CD14-positive monocyte (primary cell): Measurements from ENCODE around the gene TULP3. TPM values are rescaled to one million over a fixed set of nuclear protein-coding genes. Genes with fewer than 3 reads are reported as not detected.

ENCODE experiments used
- DNase-seq, 3 donors: peaks; one replicate each; pipeline ENCODE4 v3.0.0-alpha.2; 2011 to 2022
- H2AFZ ChIP-seq: 2 replicates; pipeline ENCODE4 v1.6.0; 2012; ENCODE audit warnings: mild to moderate bottlenecking, low read depth, low read length, inconsistent platforms; ENCODE audit not compliant: insufficient read depth, poor library complexity, severe bottlenecking
- H3K27ac ChIP-seq, 2 donors: 1 replicate in 1 of 2; 2 replicates in 1 of 2; pipeline ENCODE4 v1.5.1; 2012 to 2013; ENCODE audit warnings: low read length in 2 of 2, control low read depth in 1 of 2, inconsistent platforms in 1 of 2, low read depth in 1 of 2, mild to moderate bottlenecking in 1 of 2
- H3K27me3 ChIP-seq, 2 donors: one replicate each; pipeline versions ENCODE4 v1.6.0 to v1.6.1; 2011 to 2013; ENCODE audit warnings: low read length in 2 of 2; ENCODE audit not compliant: control insufficient read depth in 2 of 2, insufficient read depth in 2 of 2
- H3K36me3 ChIP-seq, 2 donors: replicated peaks in 1 of 2; 1 replicate in 1 of 2; 2 replicates in 1 of 2; pipeline versions ENCODE4 v1.5.1 to v1.6.1; 2012 to 2013; ENCODE audit warnings: low read length in 2 of 2, control low read depth in 1 of 2, inconsistent platforms in 1 of 2, mild to moderate bottlenecking in 1 of 2; ENCODE audit not compliant: insufficient read depth in 2 of 2, control insufficient read depth in 1 of 2
- H3K4me1 ChIP-seq, 2 donors: 1 replicate in 1 of 2; 2 replicates in 1 of 2; pipeline versions ENCODE4 v1.5.1 to v1.6.1; 2012 to 2013; ENCODE audit warnings: low read length in 2 of 2, control low read depth in 1 of 2, inconsistent platforms in 1 of 2, mild to moderate bottlenecking in 1 of 2, moderate library complexity in 1 of 2; ENCODE audit not compliant: insufficient read depth in 2 of 2, control insufficient read depth in 1 of 2
- H3K4me2 ChIP-seq: replicated peaks from 2 replicates; pipeline ENCODE3; 2012; ENCODE audit warnings: low read length, moderate library complexity, mild to moderate bottlenecking; ENCODE audit not compliant: poor library complexity, severe bottlenecking; ENCODE audit errors: extremely low read depth
- H3K4me3 ChIP-seq, 3 experiments: fragments of 200-600 bp in 1 of 3; sonication (generic) in 1 of 3; replicated peaks in 1 of 3; 1 replicate in 2 of 3; 2 replicates in 1 of 3; pipeline ENCODE4 v1.5.1; 2011 to 2013; ENCODE audit warnings: low read length in 3 of 3, mild to moderate bottlenecking in 3 of 3, control low read depth in 2 of 3, low read depth in 2 of 3, inconsistent platforms in 1 of 3, moderate library complexity in 1 of 3
- H3K79me2 ChIP-seq: 2 replicates; pipeline ENCODE4 v1.6.0; 2012; ENCODE audit warnings: mild to moderate bottlenecking, control low read depth, inconsistent platforms, low read length, moderate library complexity; ENCODE audit not compliant: insufficient read depth
- H3K9ac ChIP-seq: 2 replicates; pipeline ENCODE4 v1.6.0; 2017; ENCODE audit warnings: low read length, mild to moderate bottlenecking; ENCODE audit not compliant: insufficient read depth, poor library complexity, severe bottlenecking
- H3K9me3 ChIP-seq, 2 donors: replicated peaks in 1 of 2; 1 replicate in 1 of 2; 2 replicates in 1 of 2; pipeline versions ENCODE4 v1.5.1 to v1.6.1; 2012 to 2013; ENCODE audit warnings: low read length in 2 of 2, control low read depth in 1 of 2; ENCODE audit not compliant: control insufficient read depth in 1 of 2, insufficient read depth in 1 of 2
- H4K20me1 ChIP-seq: 2 replicates; pipeline ENCODE4 v1.6.0; 2012; ENCODE audit warnings: mild to moderate bottlenecking, low read length, control low read depth, moderate library complexity; ENCODE audit not compliant: insufficient read depth
- H3K27ac Mint-ChIP-seq, 7 donors: one replicate each; pipeline ENCODE4 v1.8.0; 2020; ENCODE audit warnings: mild to moderate bottlenecking in 7 of 7, mixed read lengths in 7 of 7, moderate library complexity in 6 of 7, inconsistent platforms in 2 of 7
- H3K27me3 Mint-ChIP-seq, 3 donors: one replicate each; pipeline ENCODE4 v1.8.0; 2021 to 2022; ENCODE audit warnings: low read depth in 3 of 3, mild to moderate bottlenecking in 3 of 3, mixed read lengths in 3 of 3, moderate library complexity in 3 of 3, inconsistent platforms in 1 of 3
- H3K36me3 Mint-ChIP-seq, 2 donors: one replicate each; pipeline ENCODE4 v1.8.0; 2020; ENCODE audit warnings: mixed read lengths in 2 of 2, inconsistent platforms in 1 of 2, mild to moderate bottlenecking in 1 of 2
- H3K4me1 Mint-ChIP-seq: one replicate; pipeline ENCODE4 v1.8.0; 2020; ENCODE audit warnings: mild to moderate bottlenecking, mixed read lengths
- H3K4me3 Mint-ChIP-seq, 2 donors: one replicate each; pipeline ENCODE4 v1.8.0; 2020; ENCODE audit warnings: mild to moderate bottlenecking in 2 of 2, mixed read lengths in 2 of 2, moderate library complexity in 1 of 2
- H3K9me3 Mint-ChIP-seq, 7 donors: one replicate each; pipeline ENCODE4 v1.8.0; 2020 to 2022; ENCODE audit warnings: mixed read lengths in 7 of 7, mild to moderate bottlenecking in 6 of 7, moderate library complexity in 6 of 7, inconsistent platforms in 2 of 7
- CTCF ChIP-seq: fragments of 200-600 bp; IDR thresholded peaks from one replicate; pipeline ENCODE4 v1.8.0; 2022; ENCODE audit warnings: antibody characterized with exemption, mild to moderate bottlenecking
- WGBS: methylation state at CpG from one replicate; pipeline ENCODE4 v1.1.5; 2013; ENCODE audit warnings: missing lambda C conversion rate; ENCODE audit not compliant: insufficient coverage; 5-methylcytosine and 5-hydroxymethylcytosine counted together
- intact Hi-C, 2 donors: fragments of 100-400 bp; cut with micrococcal nuclease; formaldehyde crosslinking; loops; one replicate each; pipeline versions ENCODE4 v1.15.0 to v1.15.1; 2023
- polyA plus RNA-seq, 3 donors: library from polyadenylated mRNA; depleted of rRNA in 1 of 3; unstranded in 2 of 3; stranded (reverse) in 1 of 3; fragments of 300-500 nt in 2 of 3; fragments of >200 nt in 1 of 3; fragmentation: Illumina TruSeq in 2 of 3; gene quantifications; 1 replicate in 2 of 3; 2 replicates in 1 of 3; pipeline ENCODE4 v1.2.3, GENCODE V29; 2012 to 2021

TULP3 gene
- polyA plus RNA-seq, 3 donors = 1.7 to 3.6 (median 2.3) TPM

GRCh38 chr12:2897418-2897817, 6.7 kb downstream of the TULP3 start:
- Histone ChIP-seq H3K79me2 (no peaks in the 10 kb centered on the region), H3K4me1 (no peaks in the 10 kb centered on the region), H3K36me3 (no peaks in the 10 kb centered on the region), H3K4me2 (no peak overlapping the region), H3K27me3 (no peaks in the 10 kb centered on the region), H3K9ac (no peak overlapping the region), H3K4me3 (no peak overlapping the region), H3K9me3 (no peaks in the 10 kb centered on the region), H3K27ac (no peak overlapping the region), H2AFZ (no peak overlapping the region), H4K20me1 (no peaks in the 10 kb centered on the region)
- DNase-seq = no peak
- 100% methylated on average over 2 of the region's 5 CpGs for WGBS
- H3K9me3 Mint-ChIP-seq = no peaks in the 10 kb centered on the region
- H3K27me3 Mint-ChIP-seq = peaks cover 0 to 6% (median 2%) of the 10 kb centered on the region in 3 donors
- intact Hi-C loops = no loop called here
- no peaks in the 10 kb centered on the region for H3K36me3 Mint-ChIP-seq
- no peaks in the 10 kb centered on the region for H3K4me1 Mint-ChIP-seq
- no peak overlapping the region for H3K4me3 Mint-ChIP-seq
- TF ChIP-seq CTCF = no peak
- H3K27ac Mint-ChIP-seq = no peak overlapping the region

- no peaks in the 10 kb centered on the region for H4K20me1 ChIP-seq
Measured at GRCh38 chr12:2900642-2901041, 10.0 kb downstream of the TULP3 start.

More at GRCh38 chr12:2900642-2901041, 10.0 kb downstream of the TULP3 start:
- H3K27ac Mint-ChIP-seq = no peak overlapping the region
- DNase-seq = no peak
- peaks cover 0 to 2% (median 2%) of the 10 kb centered on the region in 3 donors for H3K27me3 Mint-ChIP-seq
- no peaks in the 10 kb centered on the region for H3K36me3 Mint-ChIP-seq
- Histone ChIP-seq H3K36me3 (no peaks in the 10 kb centered on the region), H3K4me3 (no peak overlapping the region), H3K4me2 (no peak overlapping the region), H3K27me3 (no peaks in the 10 kb centered on the region), H3K9me3 (no peaks in the 10 kb centered on the region), H3K4me1 (no peaks in the 10 kb centered on the region), H3K9ac (no peak overlapping the region), H2AFZ (no peak overlapping the region), H3K79me2 (no peaks in the 10 kb centered on the region), H3K27ac (no peak overlapping the region)
- no peaks in the 10 kb centered on the region for H3K9me3 Mint-ChIP-seq
- no peak overlapping the region for H3K4me3 Mint-ChIP-seq
- no peak for TF ChIP-seq CTCF
- 90% methylated on average over 2 of the region's 8 CpGs for WGBS
- no peaks in the 10 kb centered on the region for H3K4me1 Mint-ChIP-seq
- intact Hi-C loops = no loop called here
